Peyer's patch (tissue), 4 donors: Measurements from ENCODE around the gene HEXD.

Source experiments
- POLR2A ChIP-seq, 2 donors: fragments of 450-650 bp; IDR thresholded peaks; one replicate each; pipeline ENCODE4 v1.5.1; 2017; ENCODE audit warnings: antibody characterized with exemption in 2 of 2, mild to moderate bottlenecking in 2 of 2, moderate library complexity in 2 of 2
- TF ChIP-seq, protein P1 (sequence below), 6 experiments: fragments of 450-650 bp in 4 of 6; fragments of 200-600 bp in 2 of 6; sonication (generic) in 1 of 6; IDR thresholded peaks; one replicate each; pipeline ENCODE4 v1.5.1; 2017 to 2019; ENCODE audit warnings: antibody characterized with exemption in 6 of 6, mild to moderate bottlenecking in 3 of 6, moderate library complexity in 1 of 6

- TF ChIP-seq, protein P1, sequence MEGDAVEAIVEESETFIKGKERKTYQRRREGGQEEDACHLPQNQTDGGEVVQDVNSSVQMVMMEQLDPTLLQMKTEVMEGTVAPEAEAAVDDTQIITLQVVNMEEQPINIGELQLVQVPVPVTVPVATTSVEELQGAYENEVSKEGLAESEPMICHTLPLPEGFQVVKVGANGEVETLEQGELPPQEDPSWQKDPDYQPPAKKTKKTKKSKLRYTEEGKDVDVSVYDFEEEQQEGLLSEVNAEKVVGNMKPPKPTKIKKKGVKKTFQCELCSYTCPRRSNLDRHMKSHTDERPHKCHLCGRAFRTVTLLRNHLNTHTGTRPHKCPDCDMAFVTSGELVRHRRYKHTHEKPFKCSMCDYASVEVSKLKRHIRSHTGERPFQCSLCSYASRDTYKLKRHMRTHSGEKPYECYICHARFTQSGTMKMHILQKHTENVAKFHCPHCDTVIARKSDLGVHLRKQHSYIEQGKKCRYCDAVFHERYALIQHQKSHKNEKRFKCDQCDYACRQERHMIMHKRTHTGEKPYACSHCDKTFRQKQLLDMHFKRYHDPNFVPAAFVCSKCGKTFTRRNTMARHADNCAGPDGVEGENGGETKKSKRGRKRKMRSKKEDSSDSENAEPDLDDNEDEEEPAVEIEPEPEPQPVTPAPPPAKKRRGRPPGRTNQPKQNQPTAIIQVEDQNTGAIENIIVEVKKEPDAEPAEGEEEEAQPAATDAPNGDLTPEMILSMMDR (IDR thresholded peaks at IDR 0.05) = no peak
- TF ChIP-seq POLR2A (IDR thresholded peaks at IDR 0.05) = no peak
Observed at GRCh38 chr17:82446124-82446523, 28.0 kb downstream of the HEXD start.
